Smooth muscle cell (in vitro differentiated cells): ENCODE results near the gene TSSK2. TPM values are rescaled to one million over a fixed set of nuclear protein-coding genes. Genes with fewer than 3 reads are reported as not detected.
A peak's percentile ranks its signal among the peaks of the same experiment; 100 is the strongest.

Experiments used
- DNase-seq: peaks from one replicate; lab custom pipeline; 2025; ENCODE audit not compliant: unreplicated experiment; lab: John Stamatoyannopoulos, UW
- H2AFZ ChIP-seq: fragments of 200-600 bp; sonication (generic); 2 replicates; pipeline ENCODE4 v1.6.0; 2016; ENCODE audit warnings: antibody characterized with exemption, low read depth, mild to moderate bottlenecking
- H3F3A ChIP-seq: fragments of 200-600 bp; sonication (generic); 2 replicates; pipeline ENCODE4 v1.6.0; 2017; ENCODE audit warnings: antibody characterized with exemption, low read depth
- H3K27ac ChIP-seq: fragments of 200-600 bp; sonication (generic); 2 replicates; pipeline ENCODE4 v1.5.1; 2016; ENCODE audit warnings: low read depth, mild to moderate bottlenecking
- H3K27me3 ChIP-seq: fragments of 200-600 bp; sonication (generic); 2 replicates; pipeline ENCODE4 v1.6.1; 2016; ENCODE audit warnings: low read depth, mild to moderate bottlenecking
- H3K36me3 ChIP-seq: fragments of 200-600 bp; sonication (generic); 2 replicates; pipeline ENCODE4 v1.5.1; 2016; ENCODE audit warnings: low read depth
- H3K4me1 ChIP-seq: fragments of 200-600 bp; sonication (generic); 2 replicates; pipeline ENCODE4 v1.5.1; 2016; ENCODE audit warnings: low read depth
- H3K4me2 ChIP-seq: fragments of 200-600 bp; sonication (generic); 2 replicates; pipeline ENCODE4 v1.6.0; 2016; ENCODE audit warnings: mild to moderate bottlenecking
- H3K4me3 ChIP-seq: fragments of 200-600 bp; sonication (generic); 2 replicates; pipeline ENCODE4 v1.5.1; 2016; ENCODE audit warnings: mild to moderate bottlenecking
- H3K79me2 ChIP-seq: fragments of 200-600 bp; sonication (generic); 2 replicates; pipeline ENCODE4 v1.6.0; 2016; ENCODE audit warnings: low read depth, mild to moderate bottlenecking
- H3K9ac ChIP-seq: fragments of 200-600 bp; sonication (generic); 2 replicates; pipeline ENCODE4 v1.6.0; 2016; ENCODE audit warnings: low read depth
- H3K9me3 ChIP-seq: fragments of 200-600 bp; sonication (generic); replicated peaks from 2 replicates; pipeline ENCODE4 v1.5.1; 2016; ENCODE audit warnings: low read depth
- H4K20me1 ChIP-seq: fragments of 200-600 bp; sonication (generic); 2 replicates; pipeline ENCODE4 v1.6.0; 2016; ENCODE audit warnings: low read depth
- WGBS: methylation state at CpG from one replicate; pipeline ENCODE4 v1.1.7; 2016; ENCODE audit warnings: low lambda C conversion rate; 5-methylcytosine and 5-hydroxymethylcytosine counted together
- polyA plus RNA-seq: library from polyadenylated mRNA; unstranded; fragments of >200 nt; fragmentation: Nextera tagmentation; extraction: Ambion mirVana; gene quantifications from 2 replicates; pipeline ENCODE4 v1.2.1, GENCODE V29; 2016
- total RNA-seq: library from RNA; depleted of rRNA; stranded (reverse); fragments of >200 nt; gene quantifications from 2 replicates; pipeline ENCODE4 v1.2.3, GENCODE V29; 2014
- TF ChIP-seq, protein P1 (sequence below): fragments of 200-600 bp; sonication (generic); IDR thresholded peaks from 2 replicates; pipeline ENCODE4 v1.5.1; 2017; ENCODE audit warnings: borderline replicate concordance, mild to moderate bottlenecking, antibody characterized with exemption; ENCODE audit not compliant: insufficient read depth, poor library complexity, severe bottlenecking

The TSSK2 gene
- total and polyA plus RNA-seq, 2 experiments from 2014 or later = not detected

DNA sequence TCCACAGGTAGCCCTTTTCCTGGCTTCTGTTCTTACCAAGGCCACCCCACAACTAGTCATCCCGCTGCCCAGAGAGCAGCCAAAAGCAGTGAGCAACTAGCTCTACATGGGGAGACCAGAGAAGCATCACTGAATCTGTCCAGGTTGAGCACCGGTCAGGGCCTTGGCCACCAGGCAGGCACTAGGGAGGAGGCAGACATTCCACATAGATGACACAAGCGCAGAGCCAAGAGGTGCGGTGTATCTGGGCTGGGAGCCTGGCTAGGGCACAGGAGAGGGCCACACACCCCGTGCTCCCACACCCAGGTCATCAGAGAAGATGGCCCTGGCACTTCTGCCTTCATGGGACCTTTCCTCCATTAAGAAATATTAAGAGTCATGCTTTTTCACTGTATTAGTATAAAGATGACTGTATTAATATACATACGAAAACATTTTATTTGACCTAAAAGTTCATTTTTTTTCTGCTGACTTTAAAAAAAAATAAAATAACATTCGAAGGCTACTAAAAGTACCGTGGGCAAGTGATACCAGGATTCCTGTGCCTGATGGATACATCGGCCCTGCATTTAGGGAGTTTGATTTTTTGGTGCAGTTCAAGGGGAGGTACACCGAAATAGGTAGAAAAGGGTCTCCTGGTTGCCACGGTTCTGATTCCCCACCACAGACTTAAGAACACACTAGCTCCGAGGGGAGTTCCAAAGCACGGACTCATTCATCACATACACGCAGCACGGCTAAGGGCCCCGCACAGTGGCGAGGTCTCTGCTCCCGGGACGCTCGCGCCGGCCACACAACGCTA lies 10.1 kb upstream of the TSSK2 start:
- no peaks in the 10 kb centered on the region for H3K9me3 ChIP-seq
- peaks cover 6% of the 10 kb centered on the region for H3K4me1 ChIP-seq
- H3K4me2 ChIP-seq = peak overlapping the region; percentile 88
- TF ChIP-seq, protein P1, sequence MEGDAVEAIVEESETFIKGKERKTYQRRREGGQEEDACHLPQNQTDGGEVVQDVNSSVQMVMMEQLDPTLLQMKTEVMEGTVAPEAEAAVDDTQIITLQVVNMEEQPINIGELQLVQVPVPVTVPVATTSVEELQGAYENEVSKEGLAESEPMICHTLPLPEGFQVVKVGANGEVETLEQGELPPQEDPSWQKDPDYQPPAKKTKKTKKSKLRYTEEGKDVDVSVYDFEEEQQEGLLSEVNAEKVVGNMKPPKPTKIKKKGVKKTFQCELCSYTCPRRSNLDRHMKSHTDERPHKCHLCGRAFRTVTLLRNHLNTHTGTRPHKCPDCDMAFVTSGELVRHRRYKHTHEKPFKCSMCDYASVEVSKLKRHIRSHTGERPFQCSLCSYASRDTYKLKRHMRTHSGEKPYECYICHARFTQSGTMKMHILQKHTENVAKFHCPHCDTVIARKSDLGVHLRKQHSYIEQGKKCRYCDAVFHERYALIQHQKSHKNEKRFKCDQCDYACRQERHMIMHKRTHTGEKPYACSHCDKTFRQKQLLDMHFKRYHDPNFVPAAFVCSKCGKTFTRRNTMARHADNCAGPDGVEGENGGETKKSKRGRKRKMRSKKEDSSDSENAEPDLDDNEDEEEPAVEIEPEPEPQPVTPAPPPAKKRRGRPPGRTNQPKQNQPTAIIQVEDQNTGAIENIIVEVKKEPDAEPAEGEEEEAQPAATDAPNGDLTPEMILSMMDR = no peak
- no peaks in the 10 kb centered on the region for H3K36me3 ChIP-seq
- peak overlapping the region; percentile 69 for H3K27ac ChIP-seq
- H2AFZ ChIP-seq = no peak overlapping the region
- 16% methylated on average over 23 of the region's 23 CpGs for WGBS
- peaks cover 59% of the 10 kb centered on the region for H3K79me2 ChIP-seq
- peak overlapping the region; percentile 92 for H3K9ac ChIP-seq
- DNase-seq = no peak
- no peaks in the 10 kb centered on the region for H3K27me3 ChIP-seq
- no peaks in the 10 kb centered on the region for H3F3A ChIP-seq
- peak overlapping the region; percentile 98 for H3K4me3 ChIP-seq
- peaks cover 56% of the 10 kb centered on the region for H4K20me1 ChIP-seq

DNA sequence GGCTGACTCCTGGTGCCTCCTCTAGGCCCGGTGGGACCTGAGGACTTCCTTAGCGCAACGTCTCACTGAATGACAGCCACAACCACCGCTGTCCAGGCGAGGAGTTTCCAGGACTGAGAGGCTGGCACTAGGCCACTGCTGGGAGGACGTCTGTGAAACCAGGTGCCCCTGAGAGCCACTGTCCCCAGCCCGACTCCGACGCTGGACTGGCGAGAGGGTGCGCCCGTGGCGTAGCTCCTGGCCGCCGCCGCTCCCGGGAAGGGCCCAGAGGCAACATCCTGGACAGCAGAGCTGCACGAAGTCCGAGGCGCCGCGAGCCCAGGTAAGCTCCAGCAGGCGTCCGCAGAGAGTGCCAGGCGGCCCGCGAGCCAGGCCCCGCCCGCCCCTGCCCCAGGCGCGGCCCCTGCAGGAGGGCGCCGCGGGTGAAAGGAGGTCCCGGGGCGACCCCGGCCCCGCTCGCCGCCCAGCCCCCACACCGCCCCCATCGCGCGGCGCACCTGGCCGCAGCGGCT lies 9.4 kb upstream of the TSSK2 start:
- TF ChIP-seq, protein P1 = no peak
- H3K4me1 ChIP-seq = peaks cover 6% of the 10 kb centered on the region
- H3K27ac ChIP-seq = peak overlapping the region; percentile 69
- peak overlapping the region; percentile 95 for H2AFZ ChIP-seq
- 1% methylated on average over 39 of the region's 47 CpGs for WGBS
- no peaks in the 10 kb centered on the region for H3K36me3 ChIP-seq
- no peaks in the 10 kb centered on the region for H3K9me3 ChIP-seq
- no peaks in the 10 kb centered on the region for H3F3A ChIP-seq
- H3K79me2 ChIP-seq = peaks cover 52% of the 10 kb centered on the region
- peak overlapping the region; percentile 98 for H3K4me3 ChIP-seq
- peak overlapping the region; percentile 88 for H3K4me2 ChIP-seq
- peaks cover 49% of the 10 kb centered on the region for H4K20me1 ChIP-seq
- peak overlapping the region; percentile 92 for H3K9ac ChIP-seq
- H3K27me3 ChIP-seq = no peaks in the 10 kb centered on the region
- DNase-seq = peak; percentile 36

DNA sequence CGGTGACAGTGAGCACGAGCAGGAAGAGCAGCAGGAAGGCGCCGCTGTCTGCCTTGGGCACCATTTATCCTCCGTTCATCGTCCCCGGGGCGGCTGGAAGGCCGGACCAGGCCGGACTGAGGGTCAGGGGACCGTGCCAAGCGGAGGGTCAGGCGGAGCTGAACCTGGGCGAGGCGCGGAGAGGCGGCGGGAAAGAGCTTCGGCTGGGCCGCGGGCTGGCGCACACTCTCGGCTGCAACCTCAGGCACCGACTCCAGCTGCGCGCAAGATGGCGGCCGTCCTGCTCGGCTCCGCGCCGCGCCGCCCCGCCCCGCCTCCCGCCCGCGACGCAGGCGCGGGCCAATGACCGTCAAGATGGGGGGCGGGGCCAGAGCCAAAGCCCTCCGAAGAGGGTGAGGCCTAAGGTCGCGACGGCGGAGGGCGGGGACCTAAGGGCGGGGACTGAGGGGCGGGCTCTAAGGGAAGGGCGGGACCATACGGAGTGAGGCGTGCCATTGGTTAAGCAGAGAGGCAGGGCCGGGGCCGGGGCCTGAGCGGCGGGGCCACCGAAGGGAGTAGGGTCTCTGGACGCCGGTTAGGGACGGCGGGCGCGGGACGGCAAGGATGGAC lies 8.9 kb upstream of the TSSK2 start, which contains the start of gene DGCR2:
Gene DGCR2 (minus strand): TSS at position 270 of the 609 bp plus-strand sequence. CDS start 206 bp downstream, at position 64.
- no peaks in the 10 kb centered on the region for H3K9me3 ChIP-seq
- peaks cover 44% of the 10 kb centered on the region for H4K20me1 ChIP-seq
- H2AFZ ChIP-seq = peak within 1 kb of the TSS; percentile 95
- peak within 1 kb of the TSS; percentile 98 for H3K4me3 ChIP-seq
- no peaks in the 10 kb centered on the region for H3K36me3 ChIP-seq
- no peaks in the 10 kb centered on the region for H3K27me3 ChIP-seq
- TF ChIP-seq, protein P1 = no peak
- no peaks in the 10 kb centered on the region for H3F3A ChIP-seq
- peak within 1 kb of the TSS; percentile 92 for H3K9ac ChIP-seq
- WGBS = 1% methylated on average over 25 of the region's 67 CpGs
- peaks cover 47% of the 10 kb centered on the region for H3K79me2 ChIP-seq
- peaks cover 6% of the 10 kb centered on the region for H3K4me1 ChIP-seq
- peak within 1 kb of the TSS; percentile 98 for H3K4me2 ChIP-seq
- peak; percentile 86 for DNase-seq
- H3K27ac ChIP-seq = peak within 1 kb of the TSS; percentile 69
